Peyer's patch (tissue), 4 donors: Measurements from ENCODE around the gene KLK2. TPM values are rescaled to one million over a fixed set of nuclear protein-coding genes. Genes with fewer than 3 reads are reported as not detected.

Experiments used
- DNase-seq, 3 donors: peaks; one replicate each; pipeline ENCODE4 v3.0.0-alpha.2; 2017 to 2019
- H3K27ac ChIP-seq, 4 donors: fragments of 200-600 bp; sonication (generic); one replicate each; pipeline ENCODE4 v1.5.1; 2016 to 2019
- H3K27me3 ChIP-seq, 2 donors: fragments of 200-600 bp; sonication (generic); one replicate each; pipeline ENCODE4 v1.5.1; 2019
- H3K36me3 ChIP-seq, 3 donors: fragments of 200-600 bp; sonication (generic); one replicate each; pipeline ENCODE4 v1.5.1; 2016 to 2019
- H3K4me1 ChIP-seq, 4 donors: fragments of 200-600 bp; sonication (generic); one replicate each; pipeline ENCODE4 v1.5.1; 2016 to 2019
- H3K4me3 ChIP-seq, 4 donors: fragments of 200-600 bp; sonication (generic); 1 replicate in 3 of 4; 2 replicates in 1 of 4; pipeline ENCODE4 v1.5.1; 2016 to 2019; ENCODE audit warnings: mild to moderate bottlenecking in 1 of 4
- H3K9me3 ChIP-seq, 4 donors: fragments of 200-600 bp; sonication (generic); one replicate each; pipeline ENCODE4 v1.5.1; 2016 to 2019; ENCODE audit warnings: mild to moderate bottlenecking in 1 of 4
- POLR2A ChIP-seq, 2 donors: fragments of 450-650 bp; IDR thresholded peaks; one replicate each; pipeline ENCODE4 v1.5.1; 2017; ENCODE audit warnings: antibody characterized with exemption in 2 of 2, mild to moderate bottlenecking in 2 of 2, moderate library complexity in 2 of 2
- total RNA-seq, 4 donors: library from RNA; depleted of rRNA; stranded (reverse); fragments of >200 nt; gene quantifications; one replicate each; pipeline ENCODE4 v1.1.0, GENCODE V29; 2016
- TF ChIP-seq, protein P1 (sequence below), 6 experiments: fragments of 450-650 bp in 4 of 6; fragments of 200-600 bp in 2 of 6; sonication (generic) in 1 of 6; IDR thresholded peaks; one replicate each; pipeline ENCODE4 v1.5.1; 2017 to 2019; ENCODE audit warnings: antibody characterized with exemption in 6 of 6, mild to moderate bottlenecking in 3 of 6, moderate library complexity in 1 of 6

KLK2 gene
- total RNA-seq, 4 donors from 2014 or later = not detected

- H3K36me3 ChIP-seq = no peaks in the 10 kb centered on the region
- H3K9me3 ChIP-seq = no peaks in the 10 kb centered on the region
- no peak for DNase-seq
- H3K27ac ChIP-seq = no peak overlapping the region
- H3K4me1 ChIP-seq = no peaks in the 10 kb centered on the region
- H3K4me3 ChIP-seq = no peak overlapping the region
- no peaks in the 10 kb centered on the region for H3K27me3 ChIP-seq
- no peak for TF ChIP-seq POLR2A (IDR thresholded peaks at IDR 0.05)
- TF ChIP-seq, protein P1, sequence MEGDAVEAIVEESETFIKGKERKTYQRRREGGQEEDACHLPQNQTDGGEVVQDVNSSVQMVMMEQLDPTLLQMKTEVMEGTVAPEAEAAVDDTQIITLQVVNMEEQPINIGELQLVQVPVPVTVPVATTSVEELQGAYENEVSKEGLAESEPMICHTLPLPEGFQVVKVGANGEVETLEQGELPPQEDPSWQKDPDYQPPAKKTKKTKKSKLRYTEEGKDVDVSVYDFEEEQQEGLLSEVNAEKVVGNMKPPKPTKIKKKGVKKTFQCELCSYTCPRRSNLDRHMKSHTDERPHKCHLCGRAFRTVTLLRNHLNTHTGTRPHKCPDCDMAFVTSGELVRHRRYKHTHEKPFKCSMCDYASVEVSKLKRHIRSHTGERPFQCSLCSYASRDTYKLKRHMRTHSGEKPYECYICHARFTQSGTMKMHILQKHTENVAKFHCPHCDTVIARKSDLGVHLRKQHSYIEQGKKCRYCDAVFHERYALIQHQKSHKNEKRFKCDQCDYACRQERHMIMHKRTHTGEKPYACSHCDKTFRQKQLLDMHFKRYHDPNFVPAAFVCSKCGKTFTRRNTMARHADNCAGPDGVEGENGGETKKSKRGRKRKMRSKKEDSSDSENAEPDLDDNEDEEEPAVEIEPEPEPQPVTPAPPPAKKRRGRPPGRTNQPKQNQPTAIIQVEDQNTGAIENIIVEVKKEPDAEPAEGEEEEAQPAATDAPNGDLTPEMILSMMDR (IDR thresholded peaks at IDR 0.05) = no peak
Observed at GRCh38 chr19:50861010-50861409, 12.2 kb upstream of the KLK2 start.

DNA sequence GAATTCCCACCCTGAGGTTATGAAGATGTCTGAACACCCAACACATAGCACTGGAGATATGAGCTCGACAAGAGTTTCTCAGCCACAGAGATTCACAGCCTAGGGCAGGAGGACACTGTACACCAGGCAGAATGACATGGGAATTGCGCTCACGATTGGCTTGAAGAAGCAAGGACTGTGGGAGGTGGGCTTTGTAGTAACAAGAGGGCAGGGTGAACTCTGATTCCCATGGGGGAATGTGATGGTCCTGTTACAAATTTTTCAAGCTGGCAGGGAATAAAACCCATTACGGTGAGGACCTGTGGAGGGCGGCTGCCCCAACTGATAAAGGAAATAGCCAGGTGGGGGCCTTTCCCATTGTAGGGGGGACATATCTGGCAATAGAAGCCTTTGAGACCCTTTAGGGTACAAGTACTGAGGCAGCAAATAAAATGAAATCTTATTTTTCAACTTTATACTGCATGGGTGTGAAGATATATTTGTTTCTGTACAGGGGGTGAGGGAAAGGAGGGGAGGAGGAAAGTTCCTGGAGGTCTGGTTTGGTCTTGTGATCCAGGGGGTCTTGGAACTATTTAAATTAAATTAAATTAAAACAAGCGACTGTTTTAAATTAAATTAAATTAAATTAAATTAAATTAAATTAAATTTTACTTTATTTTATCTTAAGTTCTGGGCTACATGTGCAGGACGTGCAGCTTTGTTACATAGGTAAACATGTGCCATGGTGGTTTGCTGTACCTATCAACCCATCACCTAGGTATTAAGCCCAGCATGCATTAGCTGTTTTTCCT lies 11.5 kb upstream of the KLK2 start:
- no peak for TF ChIP-seq POLR2A (IDR thresholded peaks at IDR 0.05)
- TF ChIP-seq, protein P1 (IDR thresholded peaks at IDR 0.05) = no peak
- Histone ChIP-seq H3K9me3 (no peaks in the 10 kb centered on the region), H3K27ac (no peak overlapping the region), H3K4me1 (no peaks in the 10 kb centered on the region), H3K4me3 (no peak overlapping the region), H3K36me3 (no peaks in the 10 kb centered on the region), H3K27me3 (no peaks in the 10 kb centered on the region)
- no peak for DNase-seq

- TF ChIP-seq POLR2A (IDR thresholded peaks at IDR 0.05) = no peak
- TF ChIP-seq, protein P1 (IDR thresholded peaks at IDR 0.05) = no peak
- DNase-seq = no peak
- H3K9me3 ChIP-seq = no peaks in the 10 kb centered on the region
- H3K27ac ChIP-seq = no peak overlapping the region
- no peaks in the 10 kb centered on the region for H3K4me1 ChIP-seq
- no peaks in the 10 kb centered on the region for H3K36me3 ChIP-seq
- no peaks in the 10 kb centered on the region for H3K27me3 ChIP-seq
- H3K4me3 ChIP-seq = no peak overlapping the region
Observed at GRCh38 chr19:50869479-50869878, 3.8 kb upstream of the KLK2 start.

DNA sequence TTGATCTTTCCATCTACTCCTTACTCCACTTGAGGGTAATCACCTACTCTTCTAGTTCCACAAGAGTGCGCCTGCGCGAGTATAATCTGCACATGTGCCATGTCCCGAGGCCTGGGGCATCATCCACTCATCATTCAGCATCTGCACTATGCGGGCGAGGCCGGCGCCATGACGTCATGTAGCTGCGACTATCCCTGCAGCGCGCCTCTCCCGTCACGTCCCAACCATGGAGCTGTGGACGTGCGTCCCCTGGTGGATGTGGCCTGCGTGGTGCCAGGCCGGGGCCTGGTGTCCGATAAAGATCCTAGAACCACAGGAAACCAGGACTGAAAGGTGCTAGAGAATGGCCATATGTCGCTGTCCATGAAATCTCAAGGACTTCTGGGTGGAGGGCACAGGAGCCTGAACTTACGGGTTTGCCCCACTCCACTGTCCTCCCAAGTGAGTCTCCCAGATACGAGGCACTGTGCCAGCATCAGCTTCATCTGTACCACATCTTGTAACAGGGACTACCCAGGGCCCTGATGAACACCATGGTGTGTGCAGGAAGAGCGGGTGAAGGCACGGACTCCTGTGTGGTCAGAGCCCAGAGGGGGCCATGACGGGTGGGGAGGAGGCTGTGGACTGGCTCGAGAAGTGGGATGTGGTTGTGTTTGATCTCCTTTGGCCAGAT lies 2.7 kb upstream of the KLK2 start:
- H3K9me3 ChIP-seq = no peaks in the 10 kb centered on the region
- no peaks in the 10 kb centered on the region for H3K4me1 ChIP-seq
- H3K27ac ChIP-seq = no peak overlapping the region
- no peak overlapping the region for H3K4me3 ChIP-seq
- no peak for TF ChIP-seq POLR2A (IDR thresholded peaks at IDR 0.05)
- TF ChIP-seq, protein P1 (IDR thresholded peaks at IDR 0.05) = no peak
- DNase-seq = no peak
- no peaks in the 10 kb centered on the region for H3K36me3 ChIP-seq
- no peaks in the 10 kb centered on the region for H3K27me3 ChIP-seq

DNA sequence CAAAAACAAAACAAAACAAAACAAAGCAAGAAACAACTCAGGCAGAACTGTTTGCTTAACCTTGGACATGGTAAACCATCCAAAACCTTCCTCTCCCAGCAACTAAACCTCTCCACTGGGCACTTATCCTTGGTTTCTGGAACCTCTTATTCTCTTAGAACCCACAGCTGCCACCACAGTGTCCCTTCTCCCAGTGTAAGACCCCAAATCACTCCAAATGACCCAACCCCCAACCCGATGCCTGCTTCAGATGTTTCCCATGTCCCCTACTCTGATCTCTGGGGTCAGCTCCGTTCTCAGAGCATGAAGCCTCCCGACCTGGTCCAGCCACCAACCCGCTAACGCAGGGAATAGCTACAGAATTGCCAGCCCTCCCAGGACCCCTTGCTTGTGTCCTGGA lies 972 bp downstream of the KLK2 start:
- H3K27me3 ChIP-seq = no peaks in the 10 kb centered on the region
- H3K9me3 ChIP-seq = no peaks in the 10 kb centered on the region
- H3K4me3 ChIP-seq = no peak overlapping the region
- TF ChIP-seq POLR2A (IDR thresholded peaks at IDR 0.05) = no peak
- TF ChIP-seq, protein P1 (IDR thresholded peaks at IDR 0.05) = no peak
- DNase-seq = no peak
- H3K27ac ChIP-seq = no peak overlapping the region
- H3K4me1 ChIP-seq = peaks cover 0 to 3% (median 0%) of the 10 kb centered on the region in 4 donors
- H3K36me3 ChIP-seq = no peaks in the 10 kb centered on the region
